ENCODE data around the gene NAA11.
"Not testable (repeated sequence)": the region's sequence is repeated elsewhere in the genome, so short reads cannot be mapped to it uniquely, and the experiment has no call there.

The NAA11 gene

GRCh38 chr4:79306795-79307194 lies 19.1 kb downstream of the NAA11 start:
- DNase-seq, result no peak

- DNase-seq, result no peak
Measured at GRCh38 chr4:79300280-79300679, 25.6 kb downstream of the NAA11 start.

GRCh38 chr4:79298484-79298883 lies 27.4 kb downstream of the NAA11 start:
- DNase-seq, result no peak

GRCh38 chr4:79298027-79298426 lies 27.8 kb downstream of the NAA11 start:
- no peak for DNase-seq

GRCh38 chr4:79297479-79297878 lies 28.4 kb downstream of the NAA11 start:
- no peak for DNase-seq

GRCh38 chr4:79296768-79297428 lies 29.0 kb downstream of the NAA11 start:
- DNase-seq, result no peak

GRCh38 chr4:79295086-79295485 lies 30.8 kb downstream of the NAA11 start:
- no peak for DNase-seq

- DNase-seq, result no peak
Measured at GRCh38 chr4:79294064-79294463, 31.8 kb downstream of the NAA11 start.

- DNase-seq, result no peak
Measured at GRCh38 chr4:79292008-79292407, 33.9 kb downstream of the NAA11 start.

GRCh38 chr4:79290376-79290775 lies 35.5 kb downstream of the NAA11 start:
- no peak for DNase-seq

- no peak for DNase-seq
Measured at GRCh38 chr4:79288185-79288584, 37.7 kb downstream of the NAA11 start.

GRCh38 chr4:79287718-79288117 lies 38.1 kb downstream of the NAA11 start:
- DNase-seq, result no peak

- DNase-seq, result no peak
Measured at GRCh38 chr4:79287076-79287475, 38.8 kb downstream of the NAA11 start.

GRCh38 chr4:79281566-79282359 lies 44.1 kb downstream of the NAA11 start:
- no peak for DNase-seq

- DNase-seq, result not testable (repeated sequence)
Measured at GRCh38 chr4:79277467-79277866, 48.4 kb downstream of the NAA11 start.

GRCh38 chr4:79273915-79274314 lies 51.9 kb downstream of the NAA11 start:
- DNase-seq, result no peak

- no peak for DNase-seq
Measured at GRCh38 chr4:79272761-79273160, 53.1 kb downstream of the NAA11 start.

- no peak for DNase-seq
Measured at GRCh38 chr4:79272126-79272525, 53.7 kb downstream of the NAA11 start.

GRCh38 chr4:79267671-79268070 lies 58.2 kb downstream of the NAA11 start:
- no peak for DNase-seq

Measured in hematopoietic multipotent progenitor cell treated with erythropoietin and hydrocortisone succinate and interleukin-3 and kit ligand, for 6 days (in vitro differentiated cells).